SK-N-SH (cell line): ENCODE measurements around the gene PPP1R8. TPM values are rescaled to one million over a fixed set of nuclear protein-coding genes. Genes with fewer than 3 reads are reported as not detected.

Source experiments
- CTCF ChIA-PET: fragments of 300-600, 350-600 bp; formaldehyde crosslinking; extraction: SDS; loops from one replicate; lab custom pipeline; 2021; lab: Yijun Ruan, JAX
- POLR2A ChIA-PET: fragments of 350-600 bp; sonication (Branson Sonifier 250); formaldehyde crosslinking; extraction: SDS; loops from one replicate; lab custom pipeline; 2020; ENCODE audit warnings: antibody characterized with exemption, inconsistent platforms; lab: Yijun Ruan, JAX
- DNase-seq: peaks from one replicate; pipeline ENCODE4 v3.0.0; 2012
- H2AFZ ChIP-seq: fragments of 200-600 bp; sonication (generic); 2 replicates; pipeline ENCODE4 v1.8.1; 2016; ENCODE audit warnings: antibody characterized with exemption, mild to moderate bottlenecking, low read depth
- H3F3A ChIP-seq: fragments of 200-600 bp; sonication (generic); replicated peaks from 2 replicates; pipeline ENCODE3; 2016; ENCODE audit warnings: antibody characterized with exemption, mild to moderate bottlenecking; ENCODE audit not compliant: insufficient read depth
- H3K27ac ChIP-seq, 2 experiments: fragments of 200-500 bp in 1 of 2; fragments of 200-600 bp in 1 of 2; sonication (Bioruptor generic) in 1 of 2; sonication (generic), shearing (Covaris generic) in 1 of 2; 2 replicates each; pipeline versions ENCODE4 v1.5.1 to v1.6.1; 2014 to 2016; ENCODE audit warnings: low read depth in 2 of 2, inconsistent platforms in 1 of 2, low read length in 1 of 2, mild to moderate bottlenecking in 1 of 2, mixed read lengths in 1 of 2
- H3K27me3 ChIP-seq: fragments of 200-600 bp; sonication (generic), shearing (Covaris generic); 2 replicates; pipeline ENCODE4 v1.6.1; 2016; ENCODE audit warnings: mixed run types; ENCODE audit not compliant: insufficient read depth
- H3K36me3 ChIP-seq, 2 experiments: fragments of 200-500 bp in 1 of 2; fragments of 200-600 bp in 1 of 2; sonication (Bioruptor generic) in 1 of 2; sonication (generic) in 1 of 2; replicated peaks in 1 of 2; 2 replicates each; pipeline versions ENCODE3 to v1.5.1; 2014 to 2016; ENCODE audit warnings: low read length in 1 of 2, mild to moderate bottlenecking in 1 of 2; ENCODE audit not compliant: insufficient read depth in 2 of 2, control insufficient read depth in 1 of 2
- H3K4me1 ChIP-seq, 2 experiments: fragments of 200-500 bp in 1 of 2; fragments of 200-600 bp in 1 of 2; sonication (Bioruptor generic) in 1 of 2; sonication (generic), shearing (Covaris generic) in 1 of 2; 2 replicates each; pipeline versions ENCODE4 v1.5.1 to v1.6.1; 2014 to 2016; ENCODE audit warnings: low read depth in 1 of 2, low read length in 1 of 2, mixed run types in 1 of 2; ENCODE audit not compliant: insufficient read depth in 2 of 2, control insufficient read depth in 1 of 2
- H3K4me2 ChIP-seq: fragments of 200-600 bp; sonication (generic), shearing (Covaris generic); 2 replicates; pipeline ENCODE4 v1.6.1; 2017; ENCODE audit warnings: mixed run types
- H3K4me3 ChIP-seq, 2 experiments: fragments of 200-500 bp in 1 of 2; fragments of 200-600 bp in 1 of 2; sonication (Bioruptor generic) in 1 of 2; sonication (generic), shearing (Covaris generic) in 1 of 2; 2 replicates each; pipeline versions ENCODE4 v1.5.1 to v1.8.1; 2014 to 2016; ENCODE audit warnings: low read depth in 2 of 2, inconsistent platforms in 1 of 2, low read length in 1 of 2, mild to moderate bottlenecking in 1 of 2, mixed read lengths in 1 of 2, moderate library complexity in 1 of 2
- H3K79me2 ChIP-seq: fragments of 200-600 bp; sonication (generic); 2 replicates; pipeline ENCODE4 v1.8.1; 2017; ENCODE audit warnings: mild to moderate bottlenecking; ENCODE audit not compliant: insufficient read depth
- H3K9ac ChIP-seq: fragments of 200-600 bp; sonication (generic); 2 replicates; pipeline ENCODE4 v1.6.1; 2017; ENCODE audit warnings: mixed run types
- H3K9me2 ChIP-seq: fragments of 200-600 bp; sonication (generic); 2 replicates; pipeline ENCODE4 v1.6.1; 2017; ENCODE audit warnings: mixed run types
- H3K9me3 ChIP-seq: fragments of 200-600 bp; sonication (generic); 2 replicates; pipeline ENCODE4 v1.6.1; 2017; ENCODE audit warnings: mixed run types, mild to moderate bottlenecking, moderate library complexity
- H4K20me1 ChIP-seq: fragments of 200-600 bp; sonication (generic); 2 replicates; pipeline ENCODE4 v1.6.1; 2017; ENCODE audit warnings: mild to moderate bottlenecking, mixed run types; ENCODE audit not compliant: insufficient read depth
- FOSL2 ChIP-seq: IDR thresholded peaks from 2 replicates; pipeline ENCODE4 v1.4.0; 2012; ENCODE audit warnings: low read depth, mild to moderate bottlenecking, moderate library complexity, borderline replicate concordance
- MXI1 ChIP-seq: IDR thresholded peaks from 2 replicates; pipeline ENCODE4 v1.6.1; 2012; ENCODE audit warnings: mild to moderate bottlenecking, low read depth, low read length, improper control_type of control experiment
- NFIC ChIP-seq: IDR thresholded peaks from 2 replicates; pipeline ENCODE4 v1.4.0; 2012; ENCODE audit warnings: borderline replicate concordance
- NRF1 ChIP-seq: IDR thresholded peaks from 2 replicates; pipeline ENCODE4 v1.6.1; 2012; ENCODE audit warnings: low read depth, mild to moderate bottlenecking, low read length
- RCOR1 ChIP-seq: fragments of 150-350 bp; IDR thresholded peaks from 2 replicates; pipeline ENCODE4 v1.6.1; 2017; ENCODE audit warnings: antibody characterized with exemption, low read length
- RFX5 ChIP-seq: IDR thresholded peaks from 2 replicates; pipeline ENCODE4 v1.6.1; 2012; ENCODE audit warnings: mild to moderate bottlenecking, improper control_type of control experiment, low read length
- WGBS: methylation state at CpG from one replicate; pipeline ENCODE4 v1.1.6; 2017; ENCODE audit warnings: low lambda C conversion rate; 5-methylcytosine and 5-hydroxymethylcytosine counted together
- polyA plus RNA-seq, 3 experiments: library from polyadenylated mRNA; depleted of rRNA; stranded (reverse); fragments of >200 nt; gene quantifications; 2 replicates each; pipeline ENCODE4 v1.2.3, GENCODE V29; 2012
- TF ChIP-seq, protein P1 (sequence below): IDR thresholded peaks from 2 replicates; pipeline ENCODE4 v1.6.1; 2012; ENCODE audit warnings: mild to moderate bottlenecking, low read depth, low read length, moderate library complexity
- TF ChIP-seq, protein P2 (sequence below): fragments of 150-350 bp; IDR thresholded peaks from 2 replicates; pipeline ENCODE4 v1.6.1; 2017; ENCODE audit warnings: antibody characterized with exemption, low read length, low read depth, borderline replicate concordance
- TF ChIP-seq, protein P3 (sequence below): IDR thresholded peaks from 2 replicates; pipeline ENCODE4 v1.4.0; 2012; ENCODE audit warnings: low read depth, borderline replicate concordance
- TF ChIP-seq, protein P4 (sequence below): fragments of 200-600 bp; sonication (generic); IDR thresholded peaks from 2 replicates; pipeline ENCODE4 v1.6.1; 2017; ENCODE audit warnings: antibody characterized with exemption, mild to moderate bottlenecking, moderate library complexity

The PPP1R8 gene
- polyA plus RNA-seq, 1 of the 3 experiments (the other 2 are of a cell fraction) = 41.8 TPM

DNA sequence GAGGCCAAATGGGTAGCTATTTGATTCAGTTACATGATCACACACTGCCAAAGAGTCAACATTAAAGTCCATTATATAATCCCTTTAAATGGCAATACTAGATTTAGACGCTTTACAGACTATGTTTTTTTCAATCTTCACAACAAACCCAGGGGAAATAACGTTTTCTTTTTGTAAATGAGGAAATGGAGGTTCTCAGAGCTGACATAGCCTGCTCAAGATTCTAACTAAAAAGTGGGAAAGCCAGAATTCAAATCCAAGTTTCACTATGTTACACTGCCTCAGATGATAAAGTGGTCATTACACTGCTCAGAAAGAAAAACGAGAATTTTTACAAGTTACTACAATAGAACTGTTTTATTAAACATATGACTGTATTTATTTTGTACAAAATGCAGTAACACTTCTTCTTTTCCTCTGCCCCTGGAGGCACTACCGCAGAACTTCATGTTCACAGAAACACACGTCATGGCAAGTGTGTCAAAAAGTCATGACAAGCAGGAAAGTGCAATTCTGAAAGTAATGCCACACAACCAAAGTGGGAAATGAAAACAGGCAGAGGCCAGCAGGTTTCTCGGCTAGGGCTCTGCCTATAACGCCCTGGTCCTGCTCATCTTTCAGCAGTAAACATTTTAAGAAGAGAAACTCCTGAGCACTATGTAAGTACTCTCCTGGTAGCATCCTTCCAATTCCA is 60.8 kb downstream of the PPP1R8 start:
- CTCF ChIA-PET = no interaction called here
- H3K4me2 ChIP-seq = no peak overlapping the region

DNA sequence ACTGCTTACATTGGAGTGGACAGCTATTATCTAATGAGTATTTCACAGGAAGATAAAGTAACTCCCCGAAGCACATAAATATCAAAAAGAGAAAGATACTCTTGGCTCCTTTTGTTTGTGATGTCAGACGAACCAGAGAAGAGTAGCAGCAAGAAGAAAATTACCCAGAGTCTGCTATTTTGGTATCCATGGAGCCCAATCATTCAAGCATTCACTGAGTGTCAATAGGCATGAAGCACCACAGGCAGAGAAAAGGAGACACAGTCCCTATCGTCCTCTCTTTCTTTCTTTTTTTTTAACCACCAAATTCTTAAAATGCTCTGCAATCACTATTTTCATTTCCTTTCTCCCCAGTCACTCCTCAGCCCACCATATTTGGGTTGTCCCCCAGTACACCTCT is 63.9 kb downstream of the PPP1R8 start:
- H3K79me2 ChIP-seq = no peaks in the 10 kb centered on the region
- H3K4me1 ChIP-seq = no peaks in the 10 kb centered on the region
- H4K20me1 ChIP-seq = no peaks in the 10 kb centered on the region
- H3F3A ChIP-seq = no peaks in the 10 kb centered on the region
- no peak overlapping the region for H3K4me3 ChIP-seq
- no peak for DNase-seq
- WGBS = 84% methylated on average over 3 of the region's 3 CpGs
- H3K36me3 ChIP-seq = peaks cover 45 to 50% of the 10 kb centered on the region in 2 experiments
- ChIA-PET POLR2A (no interaction called here), CTCF (interaction anchor here (1.3 kb wide), 1 partner anchor 36 kb away, joined by 3 read pairs; no protein-coding TSS in a partner anchor)
- H3K9ac ChIP-seq = no peak overlapping the region
- TF ChIP-seq NFIC (no peak), RCOR1 (no peak), NRF1 (no peak), RFX5 (no peak)
- TF ChIP-seq, protein P1, sequence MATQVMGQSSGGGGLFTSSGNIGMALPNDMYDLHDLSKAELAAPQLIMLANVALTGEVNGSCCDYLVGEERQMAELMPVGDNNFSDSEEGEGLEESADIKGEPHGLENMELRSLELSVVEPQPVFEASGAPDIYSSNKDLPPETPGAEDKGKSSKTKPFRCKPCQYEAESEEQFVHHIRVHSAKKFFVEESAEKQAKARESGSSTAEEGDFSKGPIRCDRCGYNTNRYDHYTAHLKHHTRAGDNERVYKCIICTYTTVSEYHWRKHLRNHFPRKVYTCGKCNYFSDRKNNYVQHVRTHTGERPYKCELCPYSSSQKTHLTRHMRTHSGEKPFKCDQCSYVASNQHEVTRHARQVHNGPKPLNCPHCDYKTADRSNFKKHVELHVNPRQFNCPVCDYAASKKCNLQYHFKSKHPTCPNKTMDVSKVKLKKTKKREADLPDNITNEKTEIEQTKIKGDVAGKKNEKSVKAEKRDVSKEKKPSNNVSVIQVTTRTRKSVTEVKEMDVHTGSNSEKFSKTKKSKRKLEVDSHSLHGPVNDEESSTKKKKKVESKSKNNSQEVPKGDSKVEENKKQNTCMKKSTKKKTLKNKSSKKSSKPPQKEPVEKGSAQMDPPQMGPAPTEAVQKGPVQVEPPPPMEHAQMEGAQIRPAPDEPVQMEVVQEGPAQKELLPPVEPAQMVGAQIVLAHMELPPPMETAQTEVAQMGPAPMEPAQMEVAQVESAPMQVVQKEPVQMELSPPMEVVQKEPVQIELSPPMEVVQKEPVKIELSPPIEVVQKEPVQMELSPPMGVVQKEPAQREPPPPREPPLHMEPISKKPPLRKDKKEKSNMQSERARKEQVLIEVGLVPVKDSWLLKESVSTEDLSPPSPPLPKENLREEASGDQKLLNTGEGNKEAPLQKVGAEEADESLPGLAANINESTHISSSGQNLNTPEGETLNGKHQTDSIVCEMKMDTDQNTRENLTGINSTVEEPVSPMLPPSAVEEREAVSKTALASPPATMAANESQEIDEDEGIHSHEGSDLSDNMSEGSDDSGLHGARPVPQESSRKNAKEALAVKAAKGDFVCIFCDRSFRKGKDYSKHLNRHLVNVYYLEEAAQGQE = no peak
- TF ChIP-seq, protein P2, sequence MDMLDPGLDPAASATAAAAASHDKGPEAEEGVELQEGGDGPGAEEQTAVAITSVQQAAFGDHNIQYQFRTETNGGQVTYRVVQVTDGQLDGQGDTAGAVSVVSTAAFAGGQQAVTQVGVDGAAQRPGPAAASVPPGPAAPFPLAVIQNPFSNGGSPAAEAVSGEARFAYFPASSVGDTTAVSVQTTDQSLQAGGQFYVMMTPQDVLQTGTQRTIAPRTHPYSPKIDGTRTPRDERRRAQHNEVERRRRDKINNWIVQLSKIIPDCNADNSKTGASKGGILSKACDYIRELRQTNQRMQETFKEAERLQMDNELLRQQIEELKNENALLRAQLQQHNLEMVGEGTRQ = no peak
- TF ChIP-seq, protein P3, sequence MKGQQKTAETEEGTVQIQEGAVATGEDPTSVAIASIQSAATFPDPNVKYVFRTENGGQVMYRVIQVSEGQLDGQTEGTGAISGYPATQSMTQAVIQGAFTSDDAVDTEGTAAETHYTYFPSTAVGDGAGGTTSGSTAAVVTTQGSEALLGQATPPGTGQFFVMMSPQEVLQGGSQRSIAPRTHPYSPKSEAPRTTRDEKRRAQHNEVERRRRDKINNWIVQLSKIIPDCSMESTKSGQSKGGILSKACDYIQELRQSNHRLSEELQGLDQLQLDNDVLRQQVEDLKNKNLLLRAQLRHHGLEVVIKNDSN = no peak
- TF ChIP-seq, protein P4, sequence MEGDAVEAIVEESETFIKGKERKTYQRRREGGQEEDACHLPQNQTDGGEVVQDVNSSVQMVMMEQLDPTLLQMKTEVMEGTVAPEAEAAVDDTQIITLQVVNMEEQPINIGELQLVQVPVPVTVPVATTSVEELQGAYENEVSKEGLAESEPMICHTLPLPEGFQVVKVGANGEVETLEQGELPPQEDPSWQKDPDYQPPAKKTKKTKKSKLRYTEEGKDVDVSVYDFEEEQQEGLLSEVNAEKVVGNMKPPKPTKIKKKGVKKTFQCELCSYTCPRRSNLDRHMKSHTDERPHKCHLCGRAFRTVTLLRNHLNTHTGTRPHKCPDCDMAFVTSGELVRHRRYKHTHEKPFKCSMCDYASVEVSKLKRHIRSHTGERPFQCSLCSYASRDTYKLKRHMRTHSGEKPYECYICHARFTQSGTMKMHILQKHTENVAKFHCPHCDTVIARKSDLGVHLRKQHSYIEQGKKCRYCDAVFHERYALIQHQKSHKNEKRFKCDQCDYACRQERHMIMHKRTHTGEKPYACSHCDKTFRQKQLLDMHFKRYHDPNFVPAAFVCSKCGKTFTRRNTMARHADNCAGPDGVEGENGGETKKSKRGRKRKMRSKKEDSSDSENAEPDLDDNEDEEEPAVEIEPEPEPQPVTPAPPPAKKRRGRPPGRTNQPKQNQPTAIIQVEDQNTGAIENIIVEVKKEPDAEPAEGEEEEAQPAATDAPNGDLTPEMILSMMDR = no peak
- no peaks in the 10 kb centered on the region for H3K27me3 ChIP-seq
- no peak overlapping the region for H3K4me2 ChIP-seq
- no peak overlapping the region for H2AFZ ChIP-seq
- H3K9me3 ChIP-seq = no peaks in the 10 kb centered on the region
- H3K27ac ChIP-seq = no peak overlapping the region
- no peaks in the 10 kb centered on the region for H3K9me2 ChIP-seq

More for the DNA sequence above, 60.8 kb downstream of the PPP1R8 start:
- Histone ChIP-seq H3K4me1 (no peaks in the 10 kb centered on the region), H3K9me2 (no peaks in the 10 kb centered on the region), H3F3A (no peaks in the 10 kb centered on the region), H2AFZ (no peak overlapping the region), H3K36me3 (peaks cover 33 to 46% of the 10 kb centered on the region in 2 experiments), H4K20me1 (no peaks in the 10 kb centered on the region), H3K27ac (no peak overlapping the region), H3K4me3 (no peak overlapping the region), H3K9me3 (no peaks in the 10 kb centered on the region), H3K27me3 (no peaks in the 10 kb centered on the region), H3K79me2 (no peaks in the 10 kb centered on the region), H3K9ac (no peak overlapping the region)
- TF ChIP-seq MXI1 (no peak), FOSL2 (no peak)
- WGBS = 83% methylated on average over 7 of the region's 7 CpGs
- DNase-seq = no peak
- POLR2A ChIA-PET = no interaction called here
